NK-92 (cell line): ENCODE measurements around the gene OR2AT4.

Experiments used
- DNase-seq: peaks from one replicate; lab custom pipeline; 2025; ENCODE audit not compliant: unreplicated experiment; lab: John Stamatoyannopoulos, UW

Gene OR2AT4

GRCh38 chr11:75031771-75032549 lies 64.7 kb downstream of the OR2AT4 start:
- no peak for DNase-seq
